ENCODE data around the gene CACNA2D1. TPM values are rescaled to one million over a fixed set of nuclear protein-coding genes. Genes with fewer than 3 reads are reported as not detected.

CACNA2D1 gene
- total RNA-seq, 4 donors from 2014 or later = 41.8 to 125 (median 56.2) TPM

- no peak for TF ChIP-seq CTCF (IDR thresholded peaks at IDR 0.05; ENCODE audit: low read depth)
These were observed 540.5 kb downstream of the CACNA2D1 start for GRCh38 chr7:81903115-81903514.

GRCh38 chr7:81902536-81902935 lies 541.0 kb downstream of the CACNA2D1 start:
- no peak for TF ChIP-seq CTCF (IDR thresholded peaks at IDR 0.05; ENCODE audit: low read depth)
